DMS114 treated with DMSO at 0.1 percent for 48 hours (cell line): ENCODE results near the gene UMPS.
"Not testable (repeated sequence)": the region's sequence is repeated elsewhere in the genome, so short reads cannot be mapped to it uniquely, and the experiment has no call there.

Experiments used
- DNase-seq: peaks from one replicate; lab custom pipeline; 2025; ENCODE audit not compliant: unreplicated experiment; lab: John Stamatoyannopoulos, UW

Gene UMPS

GRCh38 chr3:124779116-124779515, 48.9 kb downstream of the UMPS start:
- DNase-seq = no peak

- DNase-seq = no peak
Observed at GRCh38 chr3:124779751-124780191, 49.5 kb downstream of the UMPS start.

GRCh38 chr3:124780356-124780755, 50.1 kb downstream of the UMPS start:
- no peak for DNase-seq

GRCh38 chr3:124780761-124781475, 50.7 kb downstream of the UMPS start:
- DNase-seq = no peak

DNA sequence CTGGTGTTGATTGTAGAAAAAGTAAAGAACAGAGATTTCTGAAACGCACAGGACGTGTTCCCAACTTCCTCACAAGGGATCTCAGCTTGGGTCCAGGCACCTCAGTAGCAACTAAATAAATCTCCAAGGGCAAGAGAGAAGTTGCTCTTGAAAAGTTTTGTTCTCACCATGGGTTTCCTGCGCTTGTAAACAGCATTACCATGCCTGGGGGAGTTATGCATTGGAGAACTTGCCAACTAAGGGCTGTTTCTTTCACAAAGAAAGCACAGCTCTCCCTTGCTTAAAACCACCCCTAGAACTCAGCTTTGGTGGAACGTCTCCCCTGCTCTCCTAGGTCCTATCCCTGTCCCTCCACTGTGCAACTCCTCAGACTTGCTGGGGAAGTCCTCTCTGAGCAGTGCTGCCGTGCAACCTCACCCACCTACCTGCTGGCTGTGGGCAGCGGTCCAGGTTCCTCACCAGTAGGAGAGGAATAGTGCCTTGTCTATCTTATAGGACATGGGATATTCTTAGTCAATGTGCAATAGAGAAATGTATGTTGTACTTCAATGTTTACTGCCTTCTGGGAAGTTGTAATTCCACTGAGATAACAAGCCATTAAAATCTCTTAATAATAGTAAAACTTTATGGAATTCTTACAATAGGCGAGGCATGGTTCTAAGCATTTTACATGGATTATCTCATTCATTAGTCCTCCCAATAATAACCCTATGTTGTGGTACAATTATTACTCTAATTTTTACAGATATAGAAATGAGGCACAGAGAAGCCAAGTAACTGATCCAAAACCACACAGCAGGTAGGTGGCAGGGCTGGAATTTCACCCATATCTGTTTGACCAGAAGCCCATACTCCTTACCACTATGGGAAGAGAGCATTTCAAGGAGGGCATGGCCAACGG, 51.5 kb downstream of the UMPS start:
- DNase-seq = no peak

- DNase-seq = not testable (repeated sequence)
Observed at GRCh38 chr3:124782377-124782712, 52.1 kb downstream of the UMPS start.

DNA sequence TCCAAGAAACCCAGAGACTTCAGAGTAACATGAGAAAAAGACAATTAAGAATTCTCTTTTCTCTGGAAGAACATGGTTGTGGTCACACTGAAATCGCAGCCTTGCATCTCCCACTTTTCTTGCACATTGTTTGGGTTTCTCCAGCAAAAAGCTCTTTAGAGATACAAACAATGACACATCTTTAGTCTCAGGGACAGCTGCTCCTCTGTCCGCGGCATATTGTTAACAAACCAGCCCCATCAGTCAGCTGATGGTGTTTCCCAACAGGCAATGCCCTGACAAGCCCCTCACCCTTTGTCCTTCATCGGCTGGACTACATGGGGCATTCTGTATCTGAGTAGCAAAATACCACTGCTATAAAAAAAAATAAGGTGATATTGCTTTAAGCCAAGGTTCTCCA, 53.4 kb downstream of the UMPS start:
- no peak for DNase-seq

- no peak for DNase-seq
Observed at GRCh38 chr3:124784686-124785382, 54.6 kb downstream of the UMPS start.

- DNase-seq = no peak
Observed at GRCh38 chr3:124785973-124786372, 55.7 kb downstream of the UMPS start.

DNA sequence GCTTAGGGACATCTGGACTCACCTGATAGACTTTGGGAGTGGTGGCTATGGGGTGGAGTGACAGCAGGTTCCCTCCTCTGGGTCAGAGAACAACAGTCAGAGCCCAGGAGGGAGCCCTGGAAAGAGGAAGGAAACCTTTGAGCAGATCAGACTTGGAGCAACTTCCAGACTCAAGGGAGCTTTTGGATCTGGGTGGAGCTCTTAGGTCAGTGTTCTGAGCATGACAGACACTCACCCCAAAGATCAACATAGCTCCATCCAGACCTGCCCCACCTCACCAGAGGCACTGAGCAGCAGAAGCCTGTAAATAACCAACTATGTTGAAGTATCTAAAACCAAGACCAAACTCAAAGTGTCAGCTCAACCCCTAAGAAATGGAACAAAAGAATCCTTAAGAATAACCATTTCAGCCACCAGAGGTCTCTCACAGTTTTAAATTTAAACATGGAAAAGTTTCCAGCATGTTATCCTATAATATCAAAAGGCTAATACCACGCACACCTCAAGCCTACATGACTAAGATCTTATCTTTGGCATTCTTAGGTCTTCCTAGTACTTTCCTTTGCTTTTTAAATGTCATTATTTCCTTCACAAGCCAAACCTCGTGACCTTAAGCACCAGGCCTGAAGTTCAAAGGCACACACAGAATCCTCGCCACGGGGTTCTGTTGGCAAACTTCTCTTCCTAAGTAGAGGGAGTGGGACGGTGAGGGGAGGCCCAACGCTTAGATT, 56.4 kb downstream of the UMPS start:
- peak; percentile 10 for DNase-seq

GRCh38 chr3:124787476-124788195, 57.4 kb downstream of the UMPS start:
- DNase-seq = no peak

GRCh38 chr3:124788254-124788745, 58.0 kb downstream of the UMPS start:
- DNase-seq = no peak

- not testable (repeated sequence) for DNase-seq
Observed at GRCh38 chr3:124789103-124789502, 58.9 kb downstream of the UMPS start.

DNA sequence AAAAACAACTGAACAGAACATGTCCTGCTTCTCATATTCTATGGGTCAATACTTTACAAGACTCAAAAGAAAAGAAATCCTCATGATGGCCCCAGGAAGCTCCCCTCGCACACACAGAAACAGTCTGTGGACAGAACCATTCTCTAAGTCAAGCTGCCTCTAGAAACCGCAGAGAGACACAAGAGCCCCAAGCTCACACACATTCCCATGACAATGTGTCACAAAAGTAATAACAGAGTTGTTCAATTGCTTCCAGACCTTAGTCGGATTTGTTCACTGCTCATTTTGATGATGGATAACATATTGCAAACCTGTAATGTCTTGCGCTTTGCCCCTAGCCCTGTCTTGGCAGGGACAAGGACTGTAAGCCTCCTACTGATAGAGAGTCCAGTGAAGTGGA, 60.9 kb downstream of the UMPS start:
- no peak for DNase-seq

GRCh38 chr3:124791639-124792151, 61.4 kb downstream of the UMPS start:
- DNase-seq = no peak

DNA sequence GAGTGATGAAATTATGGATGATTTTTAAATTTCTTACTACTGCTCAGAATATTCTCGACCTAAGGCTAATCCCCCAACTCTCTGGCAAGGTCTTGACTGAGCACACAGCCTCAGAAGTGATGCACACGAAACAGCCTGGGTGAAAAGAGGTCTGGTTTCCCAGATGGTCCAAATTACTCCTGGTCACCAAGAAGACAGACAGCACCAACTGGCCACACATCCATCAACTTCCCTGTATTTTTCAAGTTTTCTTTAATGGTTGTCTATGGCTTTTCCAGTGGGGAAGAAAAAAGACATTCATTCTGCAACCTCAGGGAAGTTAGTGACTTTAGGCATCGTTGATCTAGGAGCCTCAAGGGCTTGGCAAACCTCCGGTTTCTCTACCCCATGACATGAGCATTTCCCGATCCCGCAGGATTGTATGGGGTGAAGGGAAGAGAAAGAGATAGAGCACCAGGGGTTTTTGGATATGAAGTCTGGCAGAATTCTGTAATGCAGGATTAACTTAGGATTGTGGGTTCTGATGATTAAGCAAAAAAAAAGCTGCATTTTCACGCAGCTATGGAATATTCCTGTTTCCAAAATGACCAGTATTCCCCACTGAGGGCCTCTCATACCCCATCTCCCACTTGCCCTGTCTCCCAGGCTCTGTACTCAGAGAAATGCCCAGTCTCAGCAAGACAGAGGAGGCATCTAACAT, 62.2 kb downstream of the UMPS start:
- DNase-seq = no peak

GRCh38 chr3:124793054-124793739, 62.9 kb downstream of the UMPS start:
- DNase-seq = no peak

- no peak for DNase-seq
Observed at GRCh38 chr3:124796477-124796876, 66.2 kb downstream of the UMPS start.

DNA sequence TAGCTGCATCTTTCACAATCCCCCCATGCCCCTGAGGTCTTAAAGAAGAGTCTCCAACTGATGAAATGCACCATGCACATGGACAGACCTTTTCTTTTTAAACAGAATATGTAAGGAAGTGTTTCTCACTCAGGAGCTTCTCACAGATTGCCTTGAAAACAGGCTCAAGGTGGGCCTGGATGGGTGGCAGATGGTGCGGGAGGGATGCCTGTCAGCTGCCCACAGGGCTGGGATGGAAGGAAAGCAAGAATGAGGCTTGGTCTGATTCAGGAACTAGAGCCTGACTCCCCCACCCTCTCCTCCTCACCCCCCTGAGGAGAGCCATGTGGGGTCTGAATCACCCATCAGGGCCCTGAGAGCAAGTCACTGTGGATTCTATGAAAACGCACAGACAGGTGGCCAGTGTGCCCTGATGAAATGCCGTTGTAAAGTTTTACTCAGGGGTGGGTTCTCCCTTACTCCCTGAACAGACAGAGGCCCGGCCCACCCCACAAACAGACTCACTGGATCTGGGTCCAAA, 67.2 kb downstream of the UMPS start:
- DNase-seq = no peak
